ENCODE measurements around the gene FAM131A.
A peak's percentile ranks its signal among the peaks of the same experiment; 100 is the strongest.

DNA sequence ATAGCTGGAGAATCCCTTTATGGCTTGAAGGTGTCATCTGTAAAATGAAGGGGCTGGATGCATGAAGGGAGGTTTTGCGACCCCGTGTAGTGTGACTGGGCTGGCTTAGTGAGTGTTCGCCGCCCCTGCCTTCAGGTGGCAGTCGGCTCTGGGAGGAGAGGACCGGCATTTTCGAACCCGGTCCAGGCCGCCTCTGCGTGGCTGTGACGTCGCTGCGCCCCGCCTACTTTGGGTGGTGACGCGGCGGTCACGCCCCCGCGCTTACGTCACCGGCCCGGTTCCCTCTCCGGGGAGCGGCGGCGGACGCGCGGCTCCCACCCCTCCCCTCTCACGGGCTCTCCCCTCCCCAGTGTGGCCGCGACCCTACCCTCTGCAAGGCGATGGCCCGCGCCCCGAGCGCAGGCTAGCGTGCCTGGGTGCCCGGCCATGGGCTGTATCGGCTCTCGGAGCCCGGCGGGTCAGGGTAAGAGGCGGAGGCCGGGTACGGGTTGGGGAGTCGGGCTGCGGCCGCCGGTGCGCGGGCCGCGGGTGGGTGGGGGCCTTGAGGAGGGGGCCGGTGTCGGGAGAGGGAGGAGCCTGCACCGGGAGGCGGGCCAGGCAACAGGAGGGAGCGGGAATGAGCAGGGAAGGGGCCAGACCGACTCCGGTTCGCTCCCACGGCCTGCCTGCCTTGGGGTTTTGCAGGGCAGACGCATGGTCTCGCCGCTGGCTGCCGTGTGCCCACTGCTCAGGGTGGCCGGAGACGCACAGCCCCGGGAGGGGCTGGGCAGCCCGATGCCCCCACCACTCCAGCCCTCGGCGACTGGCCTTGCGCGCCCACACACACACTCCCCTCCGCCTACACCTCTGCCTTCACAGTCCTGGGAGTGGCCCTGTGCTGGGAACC is 1.5 kb upstream of the FAM131A start:
- TF ChIP-seq POLR2A (IDR thresholded peaks at IDR 0.05) (peak in 3 of 4 donors; percentile 49 to 84 (median 60)), POLR2AphosphoS5 (IDR thresholded peaks at IDR 0.05) (peak; percentile 80 to 93)
- TF ChIP-seq, protein P1, sequence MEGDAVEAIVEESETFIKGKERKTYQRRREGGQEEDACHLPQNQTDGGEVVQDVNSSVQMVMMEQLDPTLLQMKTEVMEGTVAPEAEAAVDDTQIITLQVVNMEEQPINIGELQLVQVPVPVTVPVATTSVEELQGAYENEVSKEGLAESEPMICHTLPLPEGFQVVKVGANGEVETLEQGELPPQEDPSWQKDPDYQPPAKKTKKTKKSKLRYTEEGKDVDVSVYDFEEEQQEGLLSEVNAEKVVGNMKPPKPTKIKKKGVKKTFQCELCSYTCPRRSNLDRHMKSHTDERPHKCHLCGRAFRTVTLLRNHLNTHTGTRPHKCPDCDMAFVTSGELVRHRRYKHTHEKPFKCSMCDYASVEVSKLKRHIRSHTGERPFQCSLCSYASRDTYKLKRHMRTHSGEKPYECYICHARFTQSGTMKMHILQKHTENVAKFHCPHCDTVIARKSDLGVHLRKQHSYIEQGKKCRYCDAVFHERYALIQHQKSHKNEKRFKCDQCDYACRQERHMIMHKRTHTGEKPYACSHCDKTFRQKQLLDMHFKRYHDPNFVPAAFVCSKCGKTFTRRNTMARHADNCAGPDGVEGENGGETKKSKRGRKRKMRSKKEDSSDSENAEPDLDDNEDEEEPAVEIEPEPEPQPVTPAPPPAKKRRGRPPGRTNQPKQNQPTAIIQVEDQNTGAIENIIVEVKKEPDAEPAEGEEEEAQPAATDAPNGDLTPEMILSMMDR (IDR thresholded peaks at IDR 0.05), result peak in 1 of 6 experiments; percentile 11

Data from upper lobe of left lung (tissue), 4 donors.